ENCODE data around the gene OPTC.

Gene OPTC

GRCh38 chr1:203528063-203528462, 34.1 kb downstream of the OPTC start:
- no peaks in the 10 kb centered on the region for H3K27me3 ChIP-seq (ENCODE audit: insufficient read depth, low read depth, severe bottlenecking)
- no peak overlapping the region for H3K4me3 ChIP-seq (ENCODE audit: low read depth, low read length)
- no peak overlapping the region for H3K27ac ChIP-seq
- no peaks in the 10 kb centered on the region for H3K9me3 ChIP-seq (ENCODE audit: severe bottlenecking)
- DNase-seq: peak; percentile 39
- H3K36me3 ChIP-seq: no peaks in the 10 kb centered on the region
- TF ChIP-seq CTCF (IDR thresholded peaks at IDR 0.05; ENCODE audit: low read depth, low read length): peak; percentile 50

GRCh38 chr1:203528976-203529835, 35.3 kb downstream of the OPTC start:
- H3K36me3 ChIP-seq: no peaks in the 10 kb centered on the region
- H3K4me3 ChIP-seq (ENCODE audit: low read depth, low read length): no peak overlapping the region
- H3K27me3 ChIP-seq (ENCODE audit: insufficient read depth, low read depth, severe bottlenecking): no peaks in the 10 kb centered on the region
- H3K9me3 ChIP-seq (ENCODE audit: severe bottlenecking): no peaks in the 10 kb centered on the region
- no peak overlapping the region for H3K27ac ChIP-seq
- no peak for TF ChIP-seq CTCF (IDR thresholded peaks at IDR 0.05; ENCODE audit: low read depth, low read length)
- no peak for DNase-seq

GRCh38 chr1:203531063-203531462, 37.1 kb downstream of the OPTC start:
- no peaks in the 10 kb centered on the region for H3K9me3 ChIP-seq (ENCODE audit: severe bottlenecking)
- no peak overlapping the region for H3K27ac ChIP-seq
- no peaks in the 10 kb centered on the region for H3K27me3 ChIP-seq (ENCODE audit: insufficient read depth, low read depth, severe bottlenecking)
- no peak for DNase-seq
- no peak overlapping the region for H3K4me3 ChIP-seq (ENCODE audit: low read depth, low read length)
- H3K36me3 ChIP-seq: no peaks in the 10 kb centered on the region
- TF ChIP-seq CTCF (IDR thresholded peaks at IDR 0.05; ENCODE audit: low read depth, low read length): no peak

GRCh38 chr1:203534012-203534411, 40.1 kb downstream of the OPTC start:
- TF ChIP-seq CTCF (IDR thresholded peaks at IDR 0.05; ENCODE audit: low read depth, low read length): no peak
- H3K36me3 ChIP-seq: no peaks in the 10 kb centered on the region
- DNase-seq: no peak
- H3K4me3 ChIP-seq (ENCODE audit: low read depth, low read length): no peak overlapping the region
- no peaks in the 10 kb centered on the region for H3K27me3 ChIP-seq (ENCODE audit: insufficient read depth, low read depth, severe bottlenecking)
- no peak overlapping the region for H3K27ac ChIP-seq
- H3K9me3 ChIP-seq (ENCODE audit: severe bottlenecking): no peaks in the 10 kb centered on the region

- no peak for DNase-seq
- Histone ChIP-seq H3K9me3 (ENCODE audit: severe bottlenecking) (no peaks in the 10 kb centered on the region), H3K27ac (no peak overlapping the region), H3K36me3 (no peaks in the 10 kb centered on the region), H3K4me3 (ENCODE audit: low read depth, low read length) (no peak overlapping the region), H3K27me3 (ENCODE audit: insufficient read depth, low read depth, severe bottlenecking) (no peaks in the 10 kb centered on the region)
- TF ChIP-seq CTCF (IDR thresholded peaks at IDR 0.05; ENCODE audit: low read depth, low read length): no peak
Observed at GRCh38 chr1:203534526-203534925, 40.6 kb downstream of the OPTC start.

- H3K9me3 ChIP-seq (ENCODE audit: severe bottlenecking): no peaks in the 10 kb centered on the region
- no peaks in the 10 kb centered on the region for H3K36me3 ChIP-seq
- TF ChIP-seq CTCF (IDR thresholded peaks at IDR 0.05; ENCODE audit: low read depth, low read length): no peak
- no peak for DNase-seq
- H3K4me3 ChIP-seq (ENCODE audit: low read depth, low read length): no peak overlapping the region
- H3K27me3 ChIP-seq (ENCODE audit: insufficient read depth, low read depth, severe bottlenecking): peaks cover 3% of the 10 kb centered on the region
- H3K27ac ChIP-seq: no peak overlapping the region
Observed at GRCh38 chr1:203536575-203536974, 42.6 kb downstream of the OPTC start.

All from WERI-Rb-1 (cell line).